ENCODE data around the gene ABCA2.

- no peak for TF ChIP-seq CTCF (IDR thresholded peaks at IDR 0.05)
- TF ChIP-seq, protein P1, sequence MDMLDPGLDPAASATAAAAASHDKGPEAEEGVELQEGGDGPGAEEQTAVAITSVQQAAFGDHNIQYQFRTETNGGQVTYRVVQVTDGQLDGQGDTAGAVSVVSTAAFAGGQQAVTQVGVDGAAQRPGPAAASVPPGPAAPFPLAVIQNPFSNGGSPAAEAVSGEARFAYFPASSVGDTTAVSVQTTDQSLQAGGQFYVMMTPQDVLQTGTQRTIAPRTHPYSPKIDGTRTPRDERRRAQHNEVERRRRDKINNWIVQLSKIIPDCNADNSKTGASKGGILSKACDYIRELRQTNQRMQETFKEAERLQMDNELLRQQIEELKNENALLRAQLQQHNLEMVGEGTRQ (CRISPR knock-in tag; IDR thresholded peaks at IDR 0.05): no peak
- no peak for TF ChIP-seq IRF1 (CRISPR knock-in tag; IDR thresholded peaks at IDR 0.05)
- TF ChIP-seq E2F5 (CRISPR knock-in tag; IDR thresholded peaks at IDR 0.05): no peak
- TF ChIP-seq, protein P2, sequence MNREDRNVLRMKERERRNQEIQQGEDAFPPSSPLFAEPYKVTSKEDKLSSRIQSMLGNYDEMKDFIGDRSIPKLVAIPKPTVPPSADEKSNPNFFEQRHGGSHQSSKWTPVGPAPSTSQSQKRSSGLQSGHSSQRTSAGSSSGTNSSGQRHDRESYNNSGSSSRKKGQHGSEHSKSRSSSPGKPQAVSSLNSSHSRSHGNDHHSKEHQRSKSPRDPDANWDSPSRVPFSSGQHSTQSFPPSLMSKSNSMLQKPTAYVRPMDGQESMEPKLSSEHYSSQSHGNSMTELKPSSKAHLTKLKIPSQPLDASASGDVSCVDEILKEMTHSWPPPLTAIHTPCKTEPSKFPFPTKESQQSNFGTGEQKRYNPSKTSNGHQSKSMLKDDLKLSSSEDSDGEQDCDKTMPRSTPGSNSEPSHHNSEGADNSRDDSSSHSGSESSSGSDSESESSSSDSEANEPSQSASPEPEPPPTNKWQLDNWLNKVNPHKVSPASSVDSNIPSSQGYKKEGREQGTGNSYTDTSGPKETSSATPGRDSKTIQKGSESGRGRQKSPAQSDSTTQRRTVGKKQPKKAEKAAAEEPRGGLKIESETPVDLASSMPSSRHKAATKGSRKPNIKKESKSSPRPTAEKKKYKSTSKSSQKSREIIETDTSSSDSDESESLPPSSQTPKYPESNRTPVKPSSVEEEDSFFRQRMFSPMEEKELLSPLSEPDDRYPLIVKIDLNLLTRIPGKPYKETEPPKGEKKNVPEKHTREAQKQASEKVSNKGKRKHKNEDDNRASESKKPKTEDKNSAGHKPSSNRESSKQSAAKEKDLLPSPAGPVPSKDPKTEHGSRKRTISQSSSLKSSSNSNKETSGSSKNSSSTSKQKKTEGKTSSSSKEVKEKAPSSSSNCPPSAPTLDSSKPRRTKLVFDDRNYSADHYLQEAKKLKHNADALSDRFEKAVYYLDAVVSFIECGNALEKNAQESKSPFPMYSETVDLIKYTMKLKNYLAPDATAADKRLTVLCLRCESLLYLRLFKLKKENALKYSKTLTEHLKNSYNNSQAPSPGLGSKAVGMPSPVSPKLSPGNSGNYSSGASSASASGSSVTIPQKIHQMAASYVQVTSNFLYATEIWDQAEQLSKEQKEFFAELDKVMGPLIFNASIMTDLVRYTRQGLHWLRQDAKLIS (CRISPR knock-in tag; IDR thresholded peaks at IDR 0.05; ENCODE audit: borderline replicate concordance): no peak
Measured at GRCh38 chr9:137007816-137008270, 20.2 kb downstream of the ABCA2 start.
